HG02884 (cell line): ENCODE measurements around the gene BCAT1.

ENCODE experiments used
- ATAC-seq: cut with Tn5 transposase; IDR thresholded peaks from one replicate; pipeline ENCODE4 v1.9.1; 2021; ENCODE audit warnings: mild to moderate bottlenecking, moderate library complexity; ENCODE audit not compliant: unreplicated experiment

The BCAT1 gene

GRCh38 chr12:24772813-24773212, 176.1 kb downstream of the BCAT1 start:
- ATAC-seq = no peak

GRCh38 chr12:24770821-24771220, 178.1 kb downstream of the BCAT1 start:
- ATAC-seq = no peak

GRCh38 chr12:24770334-24770733, 178.6 kb downstream of the BCAT1 start:
- no peak for ATAC-seq

GRCh38 chr12:24769682-24770081, 179.2 kb downstream of the BCAT1 start:
- no peak for ATAC-seq

- ATAC-seq = no peak
These were observed 180.5 kb downstream of the BCAT1 start for GRCh38 chr12:24768415-24768814.

- ATAC-seq = no peak
These were observed 181.9 kb downstream of the BCAT1 start for GRCh38 chr12:24767016-24767415.

GRCh38 chr12:24764712-24765111, 184.2 kb downstream of the BCAT1 start:
- no peak for ATAC-seq

GRCh38 chr12:24760606-24761378, 188.1 kb downstream of the BCAT1 start:
- no peak for ATAC-seq

GRCh38 chr12:24760162-24760561, 188.7 kb downstream of the BCAT1 start:
- no peak for ATAC-seq
